ENCODE data around the gene AFDN. TPM values are rescaled to one million over a fixed set of nuclear protein-coding genes. Genes with fewer than 3 reads are reported as not detected.

Gene AFDN
- total RNA-seq, 2 experiments from 2014 or later: 39.0 to 39.3 TPM

DNA sequence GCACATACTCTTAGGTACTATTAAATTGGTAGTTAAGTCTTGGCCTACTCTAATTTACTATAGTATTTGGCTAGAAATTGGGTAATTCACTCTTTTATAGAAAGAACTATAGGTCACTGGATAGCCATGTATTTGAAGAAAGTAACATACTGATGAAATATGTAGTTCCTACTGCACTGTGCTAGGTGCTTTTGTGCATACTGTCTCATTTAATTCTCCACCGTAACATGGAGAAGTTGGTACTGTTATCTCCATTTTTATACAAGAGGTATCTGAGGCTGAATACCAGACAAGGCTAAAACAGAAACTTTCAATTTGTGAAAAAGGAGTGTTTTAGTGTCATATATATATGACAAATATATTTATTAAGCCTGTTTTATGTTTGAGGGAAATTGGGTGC is 29.8 kb downstream of the AFDN start:
- Mint-ChIP-seq H3K27ac (peak overlapping the region; percentile 58), H3K4me3 (no peak overlapping the region), H3K4me1 (ENCODE audit: low read depth) (peaks cover 24% of the 10 kb centered on the region), H3K36me3 (no peaks in the 10 kb centered on the region), H3K9me3 (no peaks in the 10 kb centered on the region), H3K27me3 (peaks cover 5% of the 10 kb centered on the region)
- POLR2A ChIA-PET: interaction anchor here (1.1 to 1.7 kb wide), 2 partner anchors 23 to 25 kb away, joined by 3 to 4 read pairs; no protein-coding TSS in a partner anchor
- intact Hi-C loops (cut with micrococcal nuclease): loop anchor here (10.0 kb wide), 1 partner anchor 502 kb away; no protein-coding TSS in a partner anchor
- CTCF ChIA-PET: interaction anchor here (1.2 to 1.4 kb wide), 2 partner anchors 25 to 26 kb away, joined by 3 to 4 read pairs; no protein-coding TSS in a partner anchor
- DNase-seq: no peak

GRCh38 chr6:167856999-167857660 is 30.4 kb downstream of the AFDN start:
- intact Hi-C loops (cut with micrococcal nuclease): loop anchor here (1.0 to 10.0 kb wide), 2 partner anchors 24 to 502 kb away; no protein-coding TSS in a partner anchor

DNA sequence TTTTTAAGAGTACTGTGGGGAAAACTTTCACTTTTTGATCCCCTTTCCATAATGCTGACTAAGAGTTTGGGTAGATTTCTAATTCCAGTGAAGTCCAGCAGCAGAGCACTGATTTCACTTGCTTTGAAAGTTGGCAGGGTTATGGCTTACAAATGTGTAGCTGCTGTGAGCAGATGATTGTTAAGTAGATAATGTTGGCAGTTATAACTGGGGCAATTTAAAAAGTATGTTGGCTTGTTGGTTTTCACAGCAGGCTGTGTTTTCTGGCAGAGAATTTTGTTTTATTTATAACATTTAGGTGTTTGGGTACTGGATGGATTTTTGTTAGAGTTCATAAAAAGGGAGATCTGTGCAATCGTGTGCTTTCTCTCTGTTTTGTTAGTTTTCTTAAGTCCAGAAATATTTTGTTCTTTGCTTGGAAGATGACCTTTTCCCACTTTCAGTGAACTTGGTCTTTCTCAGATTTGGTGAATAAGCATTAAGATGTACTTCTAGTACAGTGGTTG is 31.4 kb downstream of the AFDN start:
- H3K9me3 Mint-ChIP-seq: no peaks in the 10 kb centered on the region
- POLR2A ChIA-PET: no interaction called here
- H3K27me3 Mint-ChIP-seq: peaks cover 5% of the 10 kb centered on the region
- CTCF ChIA-PET: no interaction called here
- no peak overlapping the region for H3K4me3 Mint-ChIP-seq
- H3K27ac Mint-ChIP-seq: no peak overlapping the region
- DNase-seq: no peak
- no peaks in the 10 kb centered on the region for H3K36me3 Mint-ChIP-seq
- H3K4me1 Mint-ChIP-seq (ENCODE audit: low read depth): peaks cover 21% of the 10 kb centered on the region
- intact Hi-C loops (cut with micrococcal nuclease): loop anchor here (10.0 kb wide), 1 partner anchor 503 kb away; no protein-coding TSS in a partner anchor

More at GRCh38 chr6:167856999-167857660, 30.4 kb downstream of the AFDN start:
- Mint-ChIP-seq H3K4me3 (no peak overlapping the region), H3K9me3 (no peaks in the 10 kb centered on the region), H3K4me1 (ENCODE audit: low read depth) (peaks cover 21% of the 10 kb centered on the region), H3K36me3 (no peaks in the 10 kb centered on the region), H3K27ac (peak overlapping the region; percentile 43), H3K27me3 (peaks cover 7% of the 10 kb centered on the region)
- ChIA-PET POLR2A (no interaction called here), CTCF (no interaction called here)
- no peak for DNase-seq

DNA sequence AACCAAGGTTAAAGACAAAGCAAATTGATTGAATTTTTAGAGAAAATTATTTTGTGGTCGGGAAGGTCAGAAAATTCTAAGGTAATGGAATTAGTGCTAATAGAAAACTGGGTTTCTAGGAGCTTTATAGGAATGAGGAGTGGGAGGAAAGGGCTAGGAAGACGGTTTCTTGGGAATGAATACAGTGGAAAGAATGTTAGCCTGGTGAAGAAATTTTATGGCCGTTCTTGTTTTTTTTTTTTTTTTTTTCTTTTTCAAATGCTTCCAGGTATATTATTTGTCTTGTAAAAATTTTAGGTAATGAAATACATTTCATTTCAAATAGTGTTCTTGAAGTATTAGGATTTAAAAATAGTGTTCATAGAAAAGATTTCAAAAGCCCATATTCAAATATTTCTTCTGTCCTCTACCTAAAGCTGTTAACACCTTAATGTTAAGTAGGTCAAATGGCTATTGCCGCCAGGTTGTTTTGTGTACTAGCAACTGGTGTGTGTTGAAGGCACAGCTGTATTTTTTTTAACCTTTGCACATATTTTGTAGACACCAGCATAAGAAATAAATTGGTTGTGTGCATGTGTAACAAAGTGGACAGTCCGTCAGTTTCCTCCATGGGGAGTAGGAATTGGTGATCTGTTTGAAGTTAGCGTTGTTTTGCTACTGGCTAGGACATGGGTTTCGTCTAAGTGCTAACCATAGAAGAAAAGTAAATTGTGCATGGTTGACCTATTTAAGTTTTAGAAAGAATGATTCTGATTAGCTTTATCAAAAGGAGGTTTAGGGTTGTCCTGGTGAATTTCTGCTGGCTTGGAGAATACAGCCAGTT is 32.3 kb downstream of the AFDN start:
- Mint-ChIP-seq H3K36me3 (no peaks in the 10 kb centered on the region), H3K27me3 (peaks cover 5% of the 10 kb centered on the region), H3K4me1 (ENCODE audit: low read depth) (peaks cover 21% of the 10 kb centered on the region), H3K27ac (no peak overlapping the region), H3K9me3 (no peaks in the 10 kb centered on the region), H3K4me3 (no peak overlapping the region)
- intact Hi-C loops (cut with micrococcal nuclease): loop anchor here (10.0 kb wide), 1 partner anchor 504 kb away; no protein-coding TSS in a partner anchor
- CTCF ChIA-PET: no interaction called here
- POLR2A ChIA-PET: no interaction called here
- DNase-seq: no peak

DNA sequence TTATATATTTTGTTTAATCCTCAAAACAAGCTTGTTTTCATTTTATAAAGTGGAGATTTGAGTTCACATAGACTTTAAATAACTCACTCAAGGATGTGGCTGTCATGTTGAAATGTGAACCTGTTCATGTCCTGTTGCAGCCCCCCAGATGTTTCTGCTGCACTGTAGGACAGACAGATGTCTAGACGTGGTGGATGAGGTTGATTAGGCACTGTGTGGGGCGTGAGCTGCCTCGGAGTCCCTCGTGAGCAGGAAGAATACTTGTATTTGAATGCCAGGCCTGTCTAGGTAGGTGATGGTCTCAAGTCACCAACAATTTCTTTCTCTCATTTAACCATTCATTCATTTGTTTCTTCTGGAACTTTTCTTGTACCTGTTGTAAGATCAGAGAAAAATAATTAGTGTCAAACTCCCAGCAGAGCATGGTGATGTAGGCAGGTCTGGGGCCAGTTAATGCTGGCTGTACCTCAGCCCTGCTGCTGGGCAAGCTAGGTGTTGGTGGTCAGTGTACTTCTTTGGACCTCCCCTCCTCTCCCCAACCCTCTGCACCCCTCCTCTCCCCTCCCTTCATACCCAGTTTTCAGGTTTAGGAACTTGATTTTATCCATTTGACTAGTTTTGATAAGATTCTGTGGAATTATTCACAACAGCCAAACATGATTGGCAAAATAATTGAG is 34.0 kb downstream of the AFDN start:
- no peak for DNase-seq
- H3K27ac Mint-ChIP-seq: no peak overlapping the region
- intact Hi-C loops (cut with micrococcal nuclease): no loop called here
- H3K9me3 Mint-ChIP-seq: no peaks in the 10 kb centered on the region
- H3K36me3 Mint-ChIP-seq: no peaks in the 10 kb centered on the region
- ChIA-PET POLR2A (no interaction called here), CTCF (no interaction called here)
- peaks cover 5% of the 10 kb centered on the region for H3K27me3 Mint-ChIP-seq
- no peak overlapping the region for H3K4me3 Mint-ChIP-seq
- peaks cover 18% of the 10 kb centered on the region for H3K4me1 Mint-ChIP-seq (ENCODE audit: low read depth)

- peaks cover 13% of the 10 kb centered on the region for H3K4me1 Mint-ChIP-seq (ENCODE audit: low read depth)
- POLR2A ChIA-PET: no interaction called here
- H3K27ac Mint-ChIP-seq: no peak overlapping the region
- no peak overlapping the region for H3K4me3 Mint-ChIP-seq
- no peaks in the 10 kb centered on the region for H3K36me3 Mint-ChIP-seq
- intact Hi-C loops (cut with micrococcal nuclease): no loop called here
- DNase-seq: no peak
- CTCF ChIA-PET: no interaction called here
- peaks cover 5% of the 10 kb centered on the region for H3K27me3 Mint-ChIP-seq
- H3K9me3 Mint-ChIP-seq: no peaks in the 10 kb centered on the region
These were observed 34.7 kb downstream of the AFDN start for GRCh38 chr6:167861424-167861823.

- ChIA-PET POLR2A (no interaction called here), CTCF (no interaction called here)
- H3K4me1 Mint-ChIP-seq (ENCODE audit: low read depth): no peaks in the 10 kb centered on the region
- H3K27me3 Mint-ChIP-seq: peaks cover 5% of the 10 kb centered on the region
- no peak overlapping the region for H3K4me3 Mint-ChIP-seq
- intact Hi-C loops (cut with micrococcal nuclease): no loop called here
- peaks cover 4% of the 10 kb centered on the region for H3K36me3 Mint-ChIP-seq
- no peaks in the 10 kb centered on the region for H3K9me3 Mint-ChIP-seq
- no peak overlapping the region for H3K27ac Mint-ChIP-seq
- DNase-seq: no peak
These were observed 37.2 kb downstream of the AFDN start for GRCh38 chr6:167863897-167864296.

- ChIA-PET POLR2A (no interaction called here), CTCF (no interaction called here)
- Mint-ChIP-seq H3K9me3 (no peaks in the 10 kb centered on the region), H3K27me3 (peaks cover under 1% of the 10 kb centered on the region), H3K36me3 (peaks cover 6% of the 10 kb centered on the region), H3K4me1 (ENCODE audit: low read depth) (no peaks in the 10 kb centered on the region), H3K27ac (no peak overlapping the region), H3K4me3 (no peak overlapping the region)
- intact Hi-C loops (cut with micrococcal nuclease): no loop called here
- no peak for DNase-seq
These were observed 39.9 kb downstream of the AFDN start for GRCh38 chr6:167866642-167867041.

- no peaks in the 10 kb centered on the region for H3K9me3 Mint-ChIP-seq
- no peak overlapping the region for H3K27ac Mint-ChIP-seq
- no peak overlapping the region for H3K4me3 Mint-ChIP-seq
- no peaks in the 10 kb centered on the region for H3K27me3 Mint-ChIP-seq
- H3K36me3 Mint-ChIP-seq: peaks cover 8% of the 10 kb centered on the region
- POLR2A ChIA-PET: no interaction called here
- H3K4me1 Mint-ChIP-seq (ENCODE audit: low read depth): no peaks in the 10 kb centered on the region
- CTCF ChIA-PET: no interaction called here
- intact Hi-C loops (cut with micrococcal nuclease): no loop called here
- no peak for DNase-seq
These were observed 43.6 kb downstream of the AFDN start for GRCh38 chr6:167870321-167870720.

DNA sequence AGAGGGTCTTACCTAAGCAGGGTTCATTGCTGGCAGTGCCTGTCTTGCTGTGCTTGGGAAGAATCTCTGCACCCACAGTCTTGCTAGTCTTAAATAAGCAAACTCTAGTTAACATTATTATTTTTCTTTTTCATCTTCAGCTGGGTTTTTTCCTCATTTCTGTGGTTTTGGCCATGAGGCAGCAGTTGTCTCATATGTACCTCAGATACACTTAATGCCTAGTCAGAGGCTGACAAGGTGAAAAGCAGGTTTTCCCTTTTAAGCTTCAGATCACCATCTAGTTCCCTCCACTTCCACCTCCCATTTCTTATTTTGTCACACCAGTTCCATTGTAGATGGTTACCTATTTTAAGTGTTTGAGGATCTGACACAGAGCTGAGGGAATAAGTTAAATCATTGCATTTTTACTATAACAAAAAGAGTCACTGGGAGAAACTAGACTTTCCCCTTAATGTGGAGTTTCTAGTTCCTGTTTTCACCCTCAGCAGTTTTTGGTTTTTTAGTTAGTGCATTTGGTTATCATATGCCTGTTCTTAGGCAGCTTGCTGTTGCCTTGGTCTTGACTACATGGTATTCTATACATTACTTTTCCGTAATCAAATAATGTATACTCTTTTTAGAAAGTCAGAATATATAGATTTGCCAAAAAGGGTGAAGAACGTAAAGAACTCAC is 46.0 kb downstream of the AFDN start:
- Mint-ChIP-seq H3K4me1 (ENCODE audit: low read depth) (no peaks in the 10 kb centered on the region), H3K27ac (no peak overlapping the region), H3K9me3 (no peaks in the 10 kb centered on the region), H3K27me3 (no peaks in the 10 kb centered on the region), H3K36me3 (peaks cover 9% of the 10 kb centered on the region), H3K4me3 (no peak overlapping the region)
- ChIA-PET CTCF (no interaction called here), POLR2A (no interaction called here)
- no peak for DNase-seq
- intact Hi-C loops (cut with micrococcal nuclease): no loop called here

- Mint-ChIP-seq H3K27ac (no peak overlapping the region), H3K4me1 (ENCODE audit: low read depth) (no peaks in the 10 kb centered on the region), H3K4me3 (no peak overlapping the region), H3K9me3 (no peaks in the 10 kb centered on the region), H3K27me3 (no peaks in the 10 kb centered on the region), H3K36me3 (peaks cover 6% of the 10 kb centered on the region)
- CTCF ChIA-PET: no interaction called here
- intact Hi-C loops (cut with micrococcal nuclease): no loop called here
- POLR2A ChIA-PET: no interaction called here
- no peak for DNase-seq
These were observed 51.5 kb downstream of the AFDN start for GRCh38 chr6:167877994-167878779.

Measured in activated CD4-positive, alpha-beta memory T cell treated with anti-CD3 and anti-CD28 coated beads for 36 hours (primary cell).